Germinal center (tissue), 1 donor: Measurements from ENCODE around the gene GRIN2C.

Experiments used
- DNase-seq: peaks from one replicate; pipeline ENCODE4 v3.0.0; 2012; ENCODE audit warnings: mixed read lengths, low spot score

Gene GRIN2C

DNA sequence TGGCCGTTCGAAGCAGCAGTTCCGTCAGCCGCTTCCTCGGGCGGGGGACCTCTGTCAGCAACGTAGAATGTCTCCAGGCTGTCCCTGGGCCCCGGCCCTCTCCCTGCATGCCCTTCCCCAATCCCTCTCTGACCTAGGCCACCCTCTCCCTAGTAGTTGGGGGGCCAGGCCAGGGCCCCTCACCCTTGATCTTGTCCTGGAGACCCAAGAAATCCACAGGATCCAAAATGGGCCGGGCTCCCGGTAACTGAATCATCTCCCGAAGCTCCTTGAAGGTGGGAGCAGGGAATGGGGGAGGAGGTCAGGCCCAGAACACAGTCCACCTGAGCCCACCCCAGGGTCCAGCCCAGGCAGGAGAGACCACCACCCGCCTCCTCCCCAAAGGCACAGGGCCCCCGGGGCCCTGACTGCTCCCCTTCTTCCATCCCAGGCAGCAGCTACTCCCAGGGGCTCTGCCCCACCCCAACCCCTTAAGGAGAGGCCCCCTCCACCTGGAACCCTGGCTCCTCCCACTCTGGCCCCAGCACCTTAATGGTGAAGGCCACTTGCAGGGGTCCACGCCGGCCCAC lies 4.7 kb upstream of the GRIN2C start:
- DNase-seq = no peak

DNA sequence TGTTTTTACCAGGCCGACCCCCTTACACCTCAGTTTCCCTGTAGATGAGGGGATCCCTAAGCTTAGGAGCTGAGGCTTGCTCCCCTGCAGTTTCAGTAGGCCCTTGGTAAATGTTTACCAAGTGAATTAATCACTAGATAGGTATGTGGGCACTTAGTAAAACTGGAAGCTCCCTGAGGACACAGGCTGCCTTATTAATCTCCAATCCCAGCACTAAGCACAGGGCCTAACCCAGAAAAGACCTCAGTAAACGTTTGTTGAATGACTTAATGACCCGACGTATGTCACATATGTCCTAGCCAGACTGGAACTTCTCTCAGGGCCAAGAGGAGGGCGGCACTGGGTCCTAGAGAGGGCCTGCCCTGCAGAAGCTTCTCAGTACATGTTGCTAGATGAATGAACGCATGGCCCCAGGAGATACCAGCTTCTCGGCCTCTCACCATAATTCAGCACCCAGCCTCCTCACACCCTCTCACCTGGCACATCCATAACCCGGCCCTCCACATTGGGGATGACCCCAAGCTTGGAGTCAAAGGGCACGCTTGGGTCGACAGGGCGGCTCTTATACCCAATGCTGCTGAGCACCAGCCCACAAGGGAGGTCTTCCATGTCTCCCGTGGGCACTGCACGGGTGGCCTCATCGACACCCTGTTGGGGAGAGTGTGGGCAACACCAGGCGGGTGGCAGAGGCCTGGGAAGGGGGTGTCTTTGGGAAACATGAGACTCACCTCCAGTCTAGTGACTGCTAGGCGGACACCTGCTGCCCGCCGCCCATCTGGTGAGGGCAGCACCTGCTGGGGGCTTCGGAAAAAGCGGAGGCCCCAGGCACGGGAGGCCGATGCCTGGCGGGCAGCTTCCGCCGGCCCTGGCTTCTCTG lies 4.0 kb upstream of the GRIN2C start:
- no peak for DNase-seq

DNA sequence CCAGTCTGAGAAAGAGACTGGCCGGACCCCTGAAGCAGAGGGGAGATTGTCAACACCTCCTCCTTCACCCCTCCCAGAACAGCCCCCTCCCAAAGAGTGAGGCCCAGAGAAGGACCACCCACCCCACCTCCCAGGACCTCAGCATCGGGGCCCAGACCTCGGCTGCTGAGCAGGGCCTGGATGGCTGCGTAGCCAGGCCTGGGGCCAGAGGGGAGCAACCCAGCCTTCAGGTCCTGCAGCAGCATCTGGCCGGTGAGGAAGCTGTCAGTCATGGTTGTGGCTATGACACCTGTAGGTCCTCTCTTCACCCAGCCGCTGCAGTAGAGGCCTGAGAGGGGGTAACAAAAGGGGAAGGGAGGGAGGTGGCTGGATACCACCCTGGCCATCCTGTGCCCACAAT lies 3.2 kb upstream of the GRIN2C start:
- DNase-seq = no peak

DNA sequence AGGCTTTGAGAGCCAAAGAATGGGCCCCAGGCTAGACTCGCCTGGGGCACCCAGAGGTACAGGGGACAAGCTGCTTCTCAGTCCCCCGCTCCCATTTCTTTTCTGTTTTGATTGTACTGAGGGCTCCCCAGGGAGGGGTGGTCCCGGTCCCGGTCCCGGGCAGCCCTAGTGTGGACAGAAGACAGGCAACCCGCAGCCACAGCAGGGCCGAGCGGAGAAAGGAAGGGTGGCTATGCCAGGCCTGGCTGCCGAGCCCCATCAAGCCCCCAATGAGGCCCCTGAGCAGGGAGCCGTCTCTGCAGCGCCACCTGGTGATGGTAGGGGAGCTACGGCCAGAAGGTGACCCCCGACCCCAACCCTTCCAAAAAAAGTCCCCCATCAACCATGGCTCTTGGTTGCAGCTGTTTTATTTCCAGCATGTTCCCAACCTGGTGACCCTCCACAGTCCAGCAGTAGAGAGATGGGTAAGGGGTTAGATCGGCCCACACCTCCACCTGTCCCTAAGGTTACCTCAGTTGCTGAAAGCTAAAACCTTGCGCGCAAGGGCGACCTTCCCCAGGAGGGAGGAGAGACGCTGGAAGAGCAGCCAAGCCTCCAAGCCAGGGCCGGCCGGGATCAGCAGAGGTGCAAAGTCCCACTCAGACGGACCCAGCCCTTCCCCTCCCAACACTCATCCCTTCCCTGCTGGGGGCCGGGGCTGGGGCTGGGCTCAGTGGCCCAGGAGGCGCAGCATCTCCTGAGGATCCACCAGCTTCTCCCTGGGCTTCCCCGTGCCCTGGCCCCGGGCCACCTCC lies 2.6 kb upstream of the GRIN2C start:
- DNase-seq = peak; percentile 83

DNA sequence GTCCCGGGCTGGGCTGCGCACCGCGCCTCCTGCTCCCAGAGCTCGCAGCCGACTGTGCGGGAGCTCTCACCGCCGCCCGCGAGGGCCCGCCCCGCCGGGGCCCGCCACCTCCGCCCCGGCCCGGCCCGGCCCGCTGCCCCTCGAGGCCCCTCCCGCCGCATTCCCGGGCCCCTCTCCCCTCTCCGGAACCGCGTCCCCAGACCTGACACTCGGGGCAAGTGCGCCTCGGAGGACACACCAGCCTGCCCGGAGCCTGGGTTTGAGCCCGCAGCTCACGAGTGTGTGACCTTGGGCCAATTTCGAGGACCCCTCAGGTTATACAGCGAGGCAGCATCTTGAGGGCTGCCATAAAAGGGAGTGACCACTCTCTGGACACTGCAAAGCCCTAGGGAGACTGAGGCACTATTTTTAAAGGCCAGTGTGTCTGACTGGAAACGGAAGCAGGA lies 2.0 kb upstream of the GRIN2C start:
- no peak for DNase-seq

DNA sequence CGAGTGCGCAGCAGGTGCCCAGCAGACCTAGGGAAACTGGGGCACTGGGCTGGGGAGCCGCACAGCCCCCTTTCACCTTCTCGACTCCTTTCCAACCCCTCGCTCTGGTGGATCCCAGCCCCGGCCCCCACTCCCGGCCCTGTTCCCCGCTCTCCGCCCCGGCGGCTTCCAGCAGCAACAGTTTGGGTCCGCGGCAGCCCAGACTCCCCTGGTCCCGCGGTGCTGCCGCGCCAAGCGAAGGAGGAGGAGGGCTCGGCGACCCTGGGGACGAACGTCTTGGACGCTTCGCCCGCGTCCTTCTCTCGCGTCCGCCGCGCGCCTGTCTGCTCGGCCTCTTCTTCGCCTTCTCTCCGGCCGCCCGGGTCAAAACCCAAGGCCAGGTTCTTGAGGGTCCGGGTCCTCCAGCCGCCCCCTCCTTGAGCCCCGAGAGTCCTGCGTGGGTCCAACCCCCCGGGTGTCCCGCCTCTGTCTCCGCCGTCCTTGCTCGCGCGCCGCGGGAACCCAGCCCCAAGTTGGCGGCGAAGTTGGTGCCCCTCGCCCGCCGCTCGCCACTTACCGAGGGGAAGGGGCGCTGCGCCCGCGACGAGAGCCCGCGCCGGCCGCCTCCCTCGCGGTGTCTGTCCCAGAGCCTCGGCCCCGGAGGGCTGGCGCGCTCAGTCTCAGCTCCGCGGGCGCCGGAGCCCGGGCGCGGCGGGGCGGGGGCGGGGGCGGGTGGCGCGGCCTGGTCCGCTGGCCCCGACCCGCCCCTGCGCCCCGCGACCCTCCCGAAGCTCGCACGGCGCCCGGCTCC lies 1.4 kb upstream of the GRIN2C start:
- DNase-seq = no peak

DNA sequence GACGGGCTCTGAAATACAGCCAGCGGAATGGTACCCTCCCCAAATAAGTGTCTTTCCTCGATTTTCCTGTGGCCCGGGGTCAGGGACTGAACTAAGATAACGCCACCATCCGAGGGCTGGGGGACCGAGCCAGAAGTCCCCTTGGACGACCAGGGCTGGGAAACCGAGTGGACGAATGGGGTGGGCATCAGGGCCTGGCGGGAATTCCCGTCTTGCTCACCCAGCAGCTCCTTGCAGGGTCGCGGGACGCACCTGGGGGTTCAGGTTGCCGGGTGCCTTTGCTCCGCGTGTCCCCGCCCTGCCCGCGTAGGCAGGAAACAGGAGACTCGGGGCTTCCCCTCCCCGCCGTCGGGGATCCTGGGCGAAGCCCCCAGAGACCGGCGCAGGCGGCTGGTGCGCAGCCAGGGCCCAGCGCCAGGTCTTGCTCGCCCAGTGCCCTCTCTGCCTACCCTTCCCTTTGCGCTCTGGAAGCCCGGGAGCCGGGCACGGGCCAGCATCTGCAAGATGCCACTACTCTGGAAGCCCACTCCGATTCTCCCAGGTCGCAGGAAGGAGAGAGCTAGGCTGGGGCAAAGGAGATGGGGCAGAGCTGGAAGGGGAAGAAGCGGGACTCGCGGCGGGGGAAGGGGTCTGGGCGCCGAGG lies 665 bp upstream of the GRIN2C start:
- peak; percentile 67 for DNase-seq

DNA sequence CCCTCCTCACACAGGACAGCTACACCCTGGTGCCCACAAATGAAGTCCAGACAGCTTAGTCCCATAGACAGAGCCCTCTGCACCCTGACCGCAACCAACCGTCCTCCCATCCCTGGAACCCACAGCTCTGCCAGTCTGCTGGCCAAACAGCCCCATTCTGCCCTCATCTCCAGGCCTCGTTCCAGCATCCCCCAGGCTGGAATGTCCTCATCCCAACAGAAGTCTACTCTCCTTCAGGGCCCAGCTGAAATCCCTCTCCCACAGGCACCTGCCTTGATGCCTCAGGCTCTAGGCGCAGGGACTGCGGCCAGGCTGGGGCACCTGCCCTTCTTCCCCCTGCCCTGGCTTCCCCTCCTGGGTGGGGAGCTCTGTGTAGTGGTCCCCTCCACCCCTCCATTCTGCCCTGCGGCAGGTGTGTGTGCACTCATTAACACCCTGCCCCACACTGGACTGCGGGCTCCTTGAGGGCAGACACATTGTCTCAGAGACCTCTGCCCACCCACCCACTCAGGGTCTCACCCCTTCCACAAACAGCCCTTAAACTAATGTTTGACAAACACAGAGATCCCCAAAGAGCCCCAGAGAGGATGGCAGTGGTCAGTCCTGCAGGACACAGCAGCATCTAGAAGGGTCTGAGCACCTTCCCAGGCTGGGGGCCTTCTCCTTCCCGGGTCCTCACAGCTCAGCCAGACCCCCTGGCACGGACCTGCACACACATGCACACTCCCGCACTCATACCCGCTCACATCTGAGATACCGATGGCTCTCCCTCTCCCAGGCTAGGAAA lies 820 bp downstream of the GRIN2C start:
- DNase-seq = no peak

DNA sequence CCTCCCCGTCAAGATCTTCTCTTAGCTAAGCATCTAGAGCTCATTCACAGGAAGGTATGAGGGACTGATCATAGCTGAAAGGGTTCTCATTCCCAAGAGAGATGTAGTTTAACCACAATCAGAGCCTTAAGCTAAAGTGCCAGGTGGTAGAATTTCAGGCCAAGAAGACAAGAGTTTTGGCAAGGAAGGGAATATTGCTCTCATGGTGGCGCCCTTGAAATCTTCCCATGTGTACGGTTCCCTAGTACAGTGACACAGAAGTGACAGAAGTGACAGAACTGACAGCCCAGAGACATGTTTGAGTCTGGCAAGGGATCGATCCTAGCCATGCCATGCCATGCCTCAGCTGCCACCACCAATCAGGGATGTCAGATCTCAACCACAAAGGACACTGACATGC lies 2.5 kb downstream of the GRIN2C start:
- DNase-seq = no peak

DNA sequence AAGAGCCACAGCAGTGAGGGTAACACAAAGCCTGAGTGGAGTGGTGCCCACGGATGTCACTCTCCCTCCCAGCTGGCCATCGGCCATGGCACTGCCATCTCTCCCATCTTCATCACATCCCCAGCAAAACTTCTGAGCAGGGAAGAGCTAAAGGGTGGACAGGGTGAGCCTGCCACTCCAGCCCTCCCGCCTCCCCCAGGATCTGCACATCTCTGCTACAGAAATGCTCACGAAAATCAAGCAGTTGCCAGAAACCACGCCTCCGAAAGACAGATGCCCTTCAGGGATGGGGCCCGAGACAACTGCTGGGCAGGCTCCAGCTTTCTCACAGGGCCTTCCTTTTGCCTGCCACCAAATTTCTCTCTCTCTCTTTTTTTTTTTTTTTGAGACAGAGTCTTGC lies 3.6 kb downstream of the GRIN2C start:
- DNase-seq = no peak

DNA sequence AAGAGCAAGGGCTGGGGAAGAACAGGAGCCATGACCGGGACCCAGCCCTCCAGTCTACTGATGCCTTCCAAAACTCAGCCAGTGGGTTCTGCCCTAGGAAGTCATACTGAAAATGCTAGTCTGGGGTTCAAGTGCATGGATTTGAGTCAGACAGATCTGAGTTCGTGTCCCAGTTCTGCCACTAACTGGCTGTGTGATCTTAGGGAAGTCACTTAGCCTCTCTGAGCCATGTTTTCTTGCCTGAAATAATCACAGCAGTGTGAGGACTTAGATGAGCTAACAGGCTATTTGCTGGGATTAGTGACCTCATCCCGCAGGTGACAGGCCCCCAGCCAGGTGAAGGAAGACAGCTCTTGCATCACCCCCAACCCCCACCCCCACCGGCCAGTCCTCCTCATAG lies 4.4 kb downstream of the GRIN2C start:
- DNase-seq = no peak

DNA sequence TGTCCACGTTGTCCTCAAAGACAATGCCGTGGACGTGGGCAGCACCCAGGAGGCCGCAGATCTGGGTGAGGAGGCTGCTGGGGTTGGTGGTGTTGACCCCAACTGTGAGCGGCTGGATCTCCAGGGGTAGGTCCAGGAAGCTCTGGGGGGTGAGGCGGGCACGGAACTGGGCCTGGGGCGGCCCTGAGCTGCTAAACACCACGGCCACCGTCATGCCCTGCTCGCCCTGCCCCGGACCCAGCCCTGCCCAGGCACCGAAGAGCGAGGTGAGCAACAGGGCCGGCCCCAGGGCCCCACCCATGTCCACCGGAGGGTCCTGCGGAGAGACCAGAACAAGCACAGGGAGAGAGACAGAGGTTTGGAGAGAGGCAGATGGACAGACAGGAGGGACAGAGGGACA lies 4.9 kb downstream of the GRIN2C start:
- no peak for DNase-seq

DNA sequence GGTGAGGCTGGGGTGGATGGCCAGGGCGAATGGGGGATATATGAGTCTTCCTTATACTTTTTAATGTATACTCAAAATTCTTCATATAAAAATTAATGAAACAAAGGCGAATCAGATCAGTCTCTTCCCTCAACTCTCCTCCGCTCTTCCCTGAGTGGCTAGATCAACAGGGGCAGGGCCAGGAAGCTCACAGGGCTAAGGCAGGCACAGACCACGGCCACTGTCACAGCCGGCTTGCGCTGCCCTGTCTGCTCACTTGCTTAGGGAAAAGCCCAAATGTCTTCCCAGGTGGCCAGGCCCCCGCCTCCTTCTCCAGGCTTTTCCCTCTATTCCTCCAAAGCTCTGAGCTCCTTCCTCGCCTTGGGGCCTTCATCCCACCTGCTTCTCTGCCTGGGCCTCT lies 6.0 kb downstream of the GRIN2C start:
- DNase-seq = no peak

DNA sequence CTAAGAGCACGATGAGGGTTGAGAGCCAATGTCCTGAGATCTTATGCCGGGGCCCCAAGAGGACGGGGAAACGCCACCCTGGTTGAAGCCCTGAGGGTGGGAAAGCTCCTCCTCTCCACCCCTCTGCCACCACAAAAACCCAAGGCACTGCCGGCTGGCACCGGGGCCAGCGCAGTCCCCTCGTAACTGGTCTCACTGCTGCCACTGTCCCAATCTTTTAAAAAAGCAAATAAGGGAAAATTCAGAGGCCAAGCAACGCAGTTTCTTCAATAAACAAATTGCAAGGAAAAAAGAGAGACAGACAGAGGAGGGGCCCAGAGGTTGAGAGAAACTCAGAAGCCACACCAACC lies 6.7 kb downstream of the GRIN2C start:
- no peak for DNase-seq

DNA sequence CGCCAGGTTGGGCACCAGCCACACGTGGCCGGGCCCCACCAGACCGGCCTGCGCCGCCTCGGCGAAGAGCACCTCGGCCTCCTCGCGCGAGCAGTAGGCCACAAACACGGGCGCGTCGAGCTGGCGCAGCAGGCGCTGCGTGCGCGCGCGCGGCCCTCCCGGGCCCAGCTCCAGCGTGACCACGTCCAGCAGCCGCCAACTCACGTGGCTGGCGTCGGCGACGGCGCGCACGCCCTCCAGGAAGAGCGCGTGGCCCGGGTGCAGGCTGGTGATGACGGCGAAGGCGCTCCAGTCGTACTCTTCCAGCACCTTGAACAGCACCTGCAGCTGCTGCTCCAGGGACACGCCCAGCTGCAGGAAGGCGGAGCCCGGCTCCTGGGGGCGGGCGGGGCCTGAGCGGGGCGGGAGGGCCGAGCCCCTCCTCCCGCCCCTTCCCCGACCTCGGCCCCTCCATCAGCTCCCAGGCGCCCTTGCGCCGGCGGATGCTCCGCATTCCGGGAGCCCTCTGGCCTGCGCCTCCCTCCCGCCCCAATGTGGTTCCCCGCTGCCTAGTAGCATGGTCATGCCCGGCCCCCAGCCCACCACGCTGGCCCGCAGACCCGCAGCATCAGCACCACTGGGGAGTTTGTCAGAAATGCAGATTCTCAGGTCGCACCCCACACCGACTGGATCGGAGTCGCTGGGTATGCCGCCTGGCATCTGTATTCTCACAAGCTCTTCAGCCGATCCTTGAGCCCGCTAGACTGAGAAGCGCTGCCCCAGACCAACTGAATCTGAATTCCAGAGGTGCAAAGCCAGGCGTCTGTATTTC lies 7.2 kb downstream of the GRIN2C start:
- peak; percentile 92 for DNase-seq

DNA sequence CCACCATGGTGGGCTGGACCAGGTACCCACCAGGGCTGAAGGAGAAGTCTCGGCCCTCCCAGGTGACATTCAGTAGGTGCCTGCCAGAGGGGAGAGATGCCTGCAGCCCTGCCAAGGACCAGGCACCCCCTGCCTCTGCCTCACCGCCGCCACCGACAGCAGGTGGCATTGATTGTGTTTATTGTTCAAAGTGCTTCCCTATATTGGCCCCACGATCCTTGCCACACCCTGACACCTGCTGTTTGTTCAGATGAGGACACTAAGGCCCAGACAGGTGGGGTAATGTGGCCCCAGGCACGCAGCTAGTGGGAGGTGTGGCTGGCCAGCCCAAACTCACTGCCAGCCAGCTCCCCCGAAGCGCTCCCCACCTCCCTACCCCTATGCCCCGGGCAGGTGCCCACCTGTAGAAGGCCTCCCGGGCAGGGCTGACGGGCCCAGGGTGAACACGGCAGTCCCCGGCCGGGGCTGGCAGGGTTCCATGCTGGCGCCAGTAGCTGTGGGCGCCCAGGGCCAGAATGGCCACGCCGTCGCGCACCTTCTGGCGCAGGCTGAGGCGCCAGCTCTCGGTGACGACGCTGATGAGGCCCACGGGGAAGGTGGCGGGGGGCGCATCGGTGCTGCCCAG lies 8.0 kb downstream of the GRIN2C start:
- DNase-seq = no peak

DNA sequence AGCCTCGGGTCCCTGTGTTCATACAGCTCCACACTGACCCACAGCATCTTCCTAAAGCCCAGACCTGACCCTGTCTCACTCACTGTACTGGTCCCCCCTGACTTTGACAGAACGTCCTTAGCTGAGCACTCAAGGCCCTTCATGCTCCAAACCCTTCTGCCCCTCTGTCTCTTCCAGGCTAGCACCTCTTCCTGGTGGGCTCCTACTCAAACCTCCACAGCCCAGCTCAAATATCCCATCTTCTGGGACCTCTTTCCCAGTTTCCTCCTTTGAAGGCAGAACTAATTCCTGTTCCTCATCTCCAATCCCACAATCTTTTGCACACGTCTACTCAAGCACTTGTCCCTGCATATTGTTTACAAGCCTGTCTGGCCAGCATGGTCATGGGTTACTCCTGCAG lies 8.8 kb downstream of the GRIN2C start:
- DNase-seq = no peak

DNA sequence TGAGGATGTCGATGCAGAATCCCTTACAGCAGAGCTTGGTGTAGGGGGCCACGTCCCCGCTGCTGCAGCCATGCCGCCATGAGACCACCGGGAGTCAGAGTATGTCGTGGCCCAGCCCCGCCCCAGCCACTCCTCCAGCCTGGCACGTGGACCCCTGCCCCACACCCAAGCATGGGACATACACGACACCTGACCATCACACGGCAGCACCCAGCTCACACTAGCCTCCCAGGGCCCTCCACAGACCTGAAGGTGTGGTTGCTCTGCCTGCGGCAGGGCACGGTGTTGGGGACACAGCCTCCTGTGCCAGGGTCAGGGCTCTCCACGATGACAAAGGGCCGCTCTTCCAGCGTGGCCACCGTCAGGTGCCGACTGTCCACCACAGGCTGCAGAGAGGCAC lies 9.4 kb downstream of the GRIN2C start:
- DNase-seq = no peak

DNA sequence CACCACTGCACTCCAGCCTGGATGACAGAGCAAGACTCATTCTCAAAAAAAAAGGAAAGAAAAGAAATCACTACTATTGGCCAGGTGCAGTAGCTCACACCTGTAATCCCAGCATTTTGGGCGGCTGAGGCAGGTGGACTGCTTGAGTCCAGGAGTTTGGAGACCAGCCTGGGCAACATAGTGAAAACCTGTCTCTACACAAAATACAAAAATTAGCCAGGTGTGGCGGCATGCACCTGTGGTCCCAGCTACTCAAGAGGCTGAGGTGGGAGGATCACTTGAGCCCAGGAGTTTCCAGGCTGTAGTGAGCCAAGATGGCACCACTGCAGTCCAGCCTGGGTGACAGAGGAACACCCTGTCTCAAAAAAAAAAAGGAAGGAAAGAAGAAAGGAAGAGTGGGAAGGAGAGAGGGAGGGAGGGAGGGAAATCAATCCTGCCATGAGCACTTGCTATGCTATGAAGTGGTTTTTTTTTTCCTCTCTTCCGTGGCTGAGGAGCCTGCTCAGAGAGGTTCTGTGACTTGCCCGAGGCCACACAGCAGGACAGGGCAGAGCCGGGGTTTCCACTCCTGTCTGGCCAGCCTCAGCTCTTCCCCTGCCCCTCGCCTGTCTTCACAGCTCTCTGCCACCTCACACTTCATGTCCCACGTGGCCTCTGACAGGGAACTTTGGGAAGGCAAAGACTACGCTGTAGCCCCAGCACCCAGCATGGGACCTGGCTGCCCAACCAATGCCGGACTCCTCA lies 10.9 kb downstream of the GRIN2C start:
- DNase-seq = no peak
